K562 (cell line): ENCODE measurements around the gene ST7. TPM values are rescaled to one million over a fixed set of nuclear protein-coding genes. Genes with fewer than 3 reads are reported as not detected.
A peak's percentile ranks its signal among the peaks of the same experiment; 100 is the strongest.

Experiments used
- ATAC-seq: fragments of 200-7000 bp; cut with Tn5 transposase; 3 replicates; pipeline ENCODE4 v1.9.1; 2020; ENCODE audit warnings: moderate library complexity
- BruUV-seq: library from RNA; stranded (reverse); fragments of 400-500 nt; replicated peaks from 2 replicates; lab custom pipeline; 2021; lab: Mats Ljungman, UMichigan
- CTCF ChIA-PET: fragments of 300-600 bp; formaldehyde crosslinking; extraction: SDS; loops from one replicate; lab custom pipeline; 2021; ENCODE audit warnings: low intra/inter-chr PET ratio; lab: Yijun Ruan, JAX
- POLR2A ChIA-PET: fragments of 300-600, 350-650 bp; sonication (Branson Sonifier 250); formaldehyde crosslinking; extraction: SDS; loops from one replicate; lab custom pipeline; 2021; ENCODE audit warnings: antibody characterized with exemption, inconsistent platforms; lab: Yijun Ruan, JAX
- DNase-seq, 4 experiments: peaks; one replicate each; pipeline versions ENCODE4 v3.0.0 to v3.0.0-alpha.2; 2011 to 2018; ENCODE audit warnings: low spot score in 3 of 4, mixed read lengths in 3 of 4; ENCODE audit errors: extremely low read depth in 1 of 4
- FAIRE-seq: peaks from 2 replicates; lab custom pipeline; 2011; peaks lifted over from hg19 to GRCh38; lab: Jason Lieb, UNC
- H2AFZ ChIP-seq: 2 replicates; pipeline ENCODE4 v1.6.0; 2011; ENCODE audit warnings: low read depth, low read length, control low read depth, inconsistent platforms
- H3K27ac ChIP-seq: fragments of 200-600 bp; 3 replicates; pipeline ENCODE4 v1.8.0; 2011; ENCODE audit warnings: low read depth, mild to moderate bottlenecking, control low read depth, inconsistent platforms, low read length, moderate library complexity, mixed read lengths; ENCODE audit errors: extremely low read depth
- H3K27me3 ChIP-seq, 2 experiments: fragments of 300-600 bp in 1 of 2; 2 replicates in 1 of 2; 3 replicates in 1 of 2; pipeline versions ENCODE4 v1.6.0 to v1.8.0; 2011; ENCODE audit warnings: inconsistent platforms in 2 of 2, low read length in 2 of 2, mild to moderate bottlenecking in 1 of 2, mixed read lengths in 1 of 2, moderate library complexity in 1 of 2; ENCODE audit not compliant: control insufficient read depth in 2 of 2, insufficient read depth in 2 of 2
- H3K36me3 ChIP-seq: fragments of 300-600 bp; 3 replicates; pipeline ENCODE4 v1.8.0; 2011; ENCODE audit warnings: mild to moderate bottlenecking, low read length, inconsistent platforms; ENCODE audit not compliant: control insufficient read depth, insufficient read depth
- H3K4me1 ChIP-seq, 2 experiments: fragments of 200-600 bp in 1 of 2; replicated peaks in 1 of 2; 2 replicates in 1 of 2; 3 replicates in 1 of 2; pipeline versions ENCODE4 v1.5.1 to v1.8.0; 2011; ENCODE audit warnings: inconsistent platforms in 2 of 2, low read length in 2 of 2, mild to moderate bottlenecking in 1 of 2, mixed read lengths in 1 of 2, moderate library complexity in 1 of 2; ENCODE audit not compliant: control insufficient read depth in 2 of 2, insufficient read depth in 2 of 2
- H3K4me2 ChIP-seq: 2 replicates; pipeline ENCODE4 v1.6.1; 2011; ENCODE audit warnings: low read length, control low read depth, inconsistent platforms, mixed read lengths; ENCODE audit not compliant: insufficient read depth
- H3K4me3 ChIP-seq: fragments of 200-600 bp; sonication (generic), shearing (Covaris generic); 2 replicates; pipeline ENCODE4 v1.5.1; 2016; ENCODE audit warnings: control low read depth, inconsistent platforms
- H3K79me2 ChIP-seq: fragments of 200-600 bp; 3 replicates; pipeline ENCODE4 v1.8.0; 2011; ENCODE audit warnings: low read length, inconsistent platforms; ENCODE audit not compliant: control insufficient read depth, insufficient read depth
- H3K9ac ChIP-seq, 2 experiments: 2 replicates each; pipeline versions ENCODE4 v1.6.0 to v1.6.1; 2011; ENCODE audit warnings: low read depth in 2 of 2, low read length in 2 of 2, control low read depth in 1 of 2, inconsistent platforms in 1 of 2, mild to moderate bottlenecking in 1 of 2, mixed read lengths in 1 of 2; ENCODE audit not compliant: insufficient read depth in 1 of 2
- H3K9me1 ChIP-seq: one replicate; pipeline ENCODE4 v1.6.0; 2011; ENCODE audit warnings: inconsistent platforms, mild to moderate bottlenecking, low read length, moderate library complexity; ENCODE audit not compliant: control insufficient read depth, insufficient read depth
- H3K9me3 ChIP-seq: replicated peaks from 2 replicates; pipeline ENCODE4 v1.5.1; 2011; ENCODE audit warnings: low read depth, low read length, inconsistent platforms; ENCODE audit not compliant: control insufficient read depth, insufficient read depth
- H4K20me1 ChIP-seq: replicated peaks from 2 replicates; pipeline ENCODE4 v1.6.1; 2011; ENCODE audit warnings: low read length, inconsistent platforms, mixed read lengths; ENCODE audit not compliant: control insufficient read depth, insufficient read depth
- EGR1 ChIP-seq: fragments of 450-650 bp; conservative IDR thresholded peaks from 2 replicates; pipeline ENCODE4 v1.6.1; 2017; ENCODE audit warnings: mild to moderate bottlenecking
- MEIS2 ChIP-seq: fragments of 450-650 bp; IDR thresholded peaks from 2 replicates; pipeline ENCODE4 v1.6.1; 2014; ENCODE audit warnings: mild to moderate bottlenecking; ENCODE audit not compliant: partially characterized antibody
- PKNOX1 ChIP-seq: fragments of 450-650 bp; IDR thresholded peaks from 2 replicates; pipeline ENCODE4 v1.6.1; 2016
- ZBTB7A ChIP-seq: IDR thresholded peaks from 2 replicates; pipeline ENCODE4 v1.6.1; 2011; ENCODE audit warnings: low read depth, mild to moderate bottlenecking, low read length, moderate library complexity, borderline replicate concordance; ENCODE audit not compliant: control insufficient read depth
- WGBS: fragments of 100-300 bp; shearing (Covaris generic); methylation state at CpG from one replicate; pipeline ENCODE4 v1.1.6; 2016; ENCODE audit warnings: low coverage, mixed read lengths; ENCODE audit not compliant: insufficient coverage; ENCODE audit errors: missing lambda C conversion rate; 5-methylcytosine and 5-hydroxymethylcytosine counted together
- in situ Hi-C: fragments of 300-500 bp; cut with MboI; formaldehyde crosslinking; loops from 4 replicates; pipeline ENCODE4 v1.15.0; 2018; ENCODE audit warnings: inconsistent platforms, mixed read lengths
- intact Hi-C: fragments of 100-400 bp; cut with micrococcal nuclease; formaldehyde crosslinking; loops from 2 replicates; pipeline ENCODE4 v1.14.2; 2022
- polyA plus RNA-seq, 8 experiments: library from polyadenylated mRNA; depleted of rRNA in 4 of 8; stranded (reverse) in 5 of 8; unstranded in 3 of 8; fragments of >200 nt; fragmentation: Nextera tagmentation in 2 of 8; fragmentation: Illumina TruSeq in 1 of 8; extraction: Ambion mirVana in 2 of 8; extraction: Trizol in 1 of 8; gene quantifications; 2 replicates each; pipeline versions ENCODE4 v1.2.1 to v1.2.3, GENCODE V29; 2011 to 2014; ENCODE audit warnings: inconsistent platforms in 1 of 8, missing spikeins in 1 of 8
- total RNA-seq, 7 experiments: library from RNA; depleted of rRNA in 6 of 7; stranded (reverse); fragments of >200 nt in 6 of 7; fragmentation: Illumina TruSeq in 2 of 7; extraction: Trizol in 2 of 7; gene quantifications; 2 replicates each; pipeline versions ENCODE4 v1.2.1 to v1.2.3, GENCODE V29; 2011 to 2021; ENCODE audit warnings: low replicate concordance in 1 of 7
- TF ChIP-seq, protein P1 (sequence below): IDR thresholded peaks from 3 replicates; pipeline ENCODE4 v1.6.1; 2011; ENCODE audit warnings: borderline replicate concordance, mild to moderate bottlenecking; ENCODE audit not compliant: insufficient read length, insufficient read depth

Gene ST7
- total and polyA plus RNA-seq, 9 of the 15 experiments (the other 6 are each of a cell fraction or from before 2014, with no cell fraction given) = 23.9 to 56.3 (median 36.9) TPM

GRCh38 chr7:117218700-117219099, 265.4 kb downstream of the ST7 start:
- no peak for FAIRE-seq

More at GRCh38 chr7:117218700-117219099, 265.4 kb downstream of the ST7 start:
- Histone ChIP-seq H3K4me2 (no peak overlapping the region), H3K9me3 (no peaks in the 10 kb centered on the region), H2AFZ (no peak overlapping the region), H4K20me1 (no peaks in the 10 kb centered on the region), H3K27me3 (no peaks in the 10 kb centered on the region), H3K9ac (no peak overlapping the region), H3K4me3 (no peak overlapping the region), H3K9me1 (no peaks in the 10 kb centered on the region), H3K79me2 (no peaks in the 10 kb centered on the region), H3K4me1 (no peaks in the 10 kb centered on the region), H3K36me3 (peaks cover 74% of the 10 kb centered on the region; the same call in 2 of the 3 replicates), H3K27ac (no peak overlapping the region)
- BruUV-seq = no TSS peak
- ATAC-seq = no peak
- POLR2A ChIA-PET = interaction anchor here (0.5 kb wide), 1 partner anchor 28 kb away, joined by 3 read pairs; no protein-coding TSS in a partner anchor
- CTCF ChIA-PET = no interaction called here
- DNase-seq = no peak
- WGBS = 39% methylated on average over 4 of the region's 4 CpGs
- in situ Hi-C loops = no loop called here
- TF ChIP-seq PKNOX1 = 0 out of 2 replicates have a peak, but pooled peaks have one; percentile 28
- TF ChIP-seq ZBTB7A = no peak
- TF ChIP-seq, protein P1, sequence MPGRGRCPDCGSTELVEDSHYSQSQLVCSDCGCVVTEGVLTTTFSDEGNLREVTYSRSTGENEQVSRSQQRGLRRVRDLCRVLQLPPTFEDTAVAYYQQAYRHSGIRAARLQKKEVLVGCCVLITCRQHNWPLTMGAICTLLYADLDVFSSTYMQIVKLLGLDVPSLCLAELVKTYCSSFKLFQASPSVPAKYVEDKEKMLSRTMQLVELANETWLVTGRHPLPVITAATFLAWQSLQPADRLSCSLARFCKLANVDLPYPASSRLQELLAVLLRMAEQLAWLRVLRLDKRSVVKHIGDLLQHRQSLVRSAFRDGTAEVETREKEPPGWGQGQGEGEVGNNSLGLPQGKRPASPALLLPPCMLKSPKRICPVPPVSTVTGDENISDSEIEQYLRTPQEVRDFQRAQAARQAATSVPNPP = no peak
- TF ChIP-seq EGR1 = no peak
- peak; percentile 42 for TF ChIP-seq MEIS2
- intact Hi-C loops = no loop called here
